ENCODE measurements around the gene NOC3L.
"Not testable (repeated sequence)": the region's sequence is repeated elsewhere in the genome, so short reads cannot be mapped to it uniquely, and the experiment has no call there.

The NOC3L gene, protein sequence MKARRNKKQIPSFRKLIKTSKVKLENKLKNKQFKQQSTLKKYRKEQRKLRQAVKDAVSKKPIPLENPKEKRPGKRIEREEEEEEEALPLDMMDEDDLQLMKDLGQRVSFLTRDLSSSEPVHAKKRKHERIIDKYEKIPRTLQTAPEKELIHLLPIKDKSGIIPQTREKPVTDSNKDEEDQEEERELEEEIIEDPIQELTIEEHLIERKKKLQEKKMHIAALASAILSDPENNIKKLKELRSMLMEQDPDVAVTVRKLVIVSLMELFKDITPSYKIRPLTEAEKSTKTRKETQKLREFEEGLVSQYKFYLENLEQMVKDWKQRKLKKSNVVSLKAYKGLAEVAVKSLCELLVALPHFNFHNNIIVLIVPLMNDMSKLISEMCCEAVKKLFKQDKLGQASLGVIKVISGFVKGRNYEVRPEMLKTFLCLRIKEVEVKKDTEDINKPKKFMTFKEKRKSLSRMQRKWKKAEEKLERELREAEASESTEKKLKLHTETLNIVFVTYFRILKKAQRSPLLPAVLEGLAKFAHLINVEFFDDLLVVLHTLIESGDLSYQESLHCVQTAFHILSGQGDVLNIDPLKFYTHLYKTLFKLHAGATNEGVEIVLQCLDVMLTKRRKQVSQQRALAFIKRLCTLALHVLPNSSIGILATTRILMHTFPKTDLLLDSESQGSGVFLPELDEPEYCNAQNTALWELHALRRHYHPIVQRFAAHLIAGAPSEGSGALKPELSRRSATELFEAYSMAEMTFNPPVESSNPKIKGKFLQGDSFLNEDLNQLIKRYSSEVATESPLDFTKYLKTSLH

DNA sequence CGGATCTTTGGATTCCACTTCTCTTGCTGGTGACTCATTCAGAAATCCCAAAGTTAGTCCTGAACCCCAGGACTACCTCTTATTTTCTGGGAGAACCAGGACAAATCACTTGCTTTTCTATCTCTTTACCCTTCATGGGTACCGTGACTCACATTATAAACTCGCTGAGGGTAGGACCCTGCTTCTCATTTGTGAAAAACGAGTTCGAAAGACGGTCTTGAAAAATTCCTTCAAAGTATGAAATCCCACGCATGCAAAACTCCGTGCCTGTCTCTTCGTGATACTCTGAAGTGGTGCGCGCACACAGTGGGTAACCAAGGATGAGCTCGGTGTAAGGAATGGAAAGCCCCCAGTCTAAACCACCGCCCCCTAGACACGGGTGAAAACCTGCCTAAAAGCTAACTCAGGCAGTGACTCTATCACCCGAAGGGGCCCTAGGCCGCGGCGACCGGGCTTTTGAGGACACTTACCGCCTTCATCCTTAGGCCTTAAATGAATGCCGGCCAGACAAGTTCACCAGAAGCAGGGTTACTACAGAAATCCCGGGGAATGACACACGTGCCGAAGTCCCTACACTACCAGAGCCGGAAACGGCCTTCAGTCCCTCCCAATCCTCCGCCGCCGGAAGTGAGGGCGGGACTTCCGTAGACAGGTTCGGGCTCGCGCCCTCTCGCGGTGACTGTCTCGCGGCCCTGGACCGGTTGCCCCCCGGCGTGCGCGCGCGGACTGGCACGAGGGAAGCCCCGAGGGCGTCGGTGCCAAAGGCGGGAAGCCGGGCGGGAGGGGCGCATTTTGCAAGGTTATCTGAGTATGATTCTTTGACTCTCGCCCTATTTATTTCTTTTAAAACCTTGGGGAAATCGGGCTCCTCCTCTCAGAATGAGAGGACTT is at the start of gene NOC3L:
TSS of gene NOC3L (minus strand) at position 580 of the 891 bp plus-strand sequence. CDS start at position 479, 101 bp downstream.
- DNase-seq (ENCODE audit: low read depth in 2 of 3, low spot score in 2 of 3): peak; percentile 82 to 92 (median 88)

- DNase-seq (ENCODE audit: low read depth in 2 of 3, low spot score in 2 of 3): no peak
Observed at GRCh38 chr10:94412449-94412848, 49.7 kb upstream of the NOC3L start.

DNA sequence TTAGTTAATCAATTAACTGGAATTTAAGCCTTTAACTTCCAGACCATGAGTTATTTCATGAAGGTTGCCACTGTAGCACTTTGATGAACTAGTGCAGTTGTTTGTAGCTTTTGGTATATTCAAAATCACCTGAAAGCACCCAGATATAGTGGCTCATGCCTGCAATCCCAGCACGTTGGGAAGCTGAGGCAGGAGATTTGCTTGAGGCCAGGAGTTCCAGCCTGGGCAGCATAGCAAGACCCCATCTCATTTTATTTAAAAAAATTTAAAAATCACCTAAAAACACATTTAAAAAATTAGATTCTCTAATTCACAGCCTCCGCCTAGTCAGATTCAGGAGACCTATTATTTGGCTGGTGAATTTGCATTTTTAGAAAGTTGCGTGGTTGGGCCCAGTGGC is 48.6 kb upstream of the NOC3L start:
- DNase-seq (ENCODE audit: low read depth in 2 of 3, low spot score in 2 of 3): no peak

GRCh38 chr10:94409021-94409657 is 46.4 kb upstream of the NOC3L start:
- DNase-seq (ENCODE audit: low read depth in 2 of 3, low spot score in 2 of 3): no peak

DNA sequence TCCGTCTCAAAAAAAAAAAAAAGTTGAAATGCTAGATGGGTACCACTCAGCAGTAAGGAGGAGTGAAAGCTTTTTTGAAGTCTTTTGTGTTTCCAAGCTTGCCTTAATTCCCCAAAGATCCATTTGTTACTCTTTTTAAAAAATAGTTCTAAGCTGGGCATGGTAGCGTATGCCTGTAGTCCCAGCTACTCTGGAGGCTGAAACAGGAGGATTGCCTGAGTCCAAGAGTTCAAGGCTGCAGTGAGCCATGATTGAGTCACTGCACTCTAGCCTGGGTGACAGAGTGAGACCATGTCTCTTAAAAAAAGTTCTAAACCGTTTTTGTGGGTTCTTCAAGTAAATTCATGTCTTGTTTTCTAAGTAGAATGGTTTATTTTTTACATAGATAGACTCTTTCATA is 44.9 kb upstream of the NOC3L start:
- DNase-seq (ENCODE audit: low read depth in 2 of 3, low spot score in 2 of 3): no peak

GRCh38 chr10:94405406-94405805 is 42.7 kb upstream of the NOC3L start:
- no peak for DNase-seq (ENCODE audit: low read depth in 2 of 3, low spot score in 2 of 3)

DNA sequence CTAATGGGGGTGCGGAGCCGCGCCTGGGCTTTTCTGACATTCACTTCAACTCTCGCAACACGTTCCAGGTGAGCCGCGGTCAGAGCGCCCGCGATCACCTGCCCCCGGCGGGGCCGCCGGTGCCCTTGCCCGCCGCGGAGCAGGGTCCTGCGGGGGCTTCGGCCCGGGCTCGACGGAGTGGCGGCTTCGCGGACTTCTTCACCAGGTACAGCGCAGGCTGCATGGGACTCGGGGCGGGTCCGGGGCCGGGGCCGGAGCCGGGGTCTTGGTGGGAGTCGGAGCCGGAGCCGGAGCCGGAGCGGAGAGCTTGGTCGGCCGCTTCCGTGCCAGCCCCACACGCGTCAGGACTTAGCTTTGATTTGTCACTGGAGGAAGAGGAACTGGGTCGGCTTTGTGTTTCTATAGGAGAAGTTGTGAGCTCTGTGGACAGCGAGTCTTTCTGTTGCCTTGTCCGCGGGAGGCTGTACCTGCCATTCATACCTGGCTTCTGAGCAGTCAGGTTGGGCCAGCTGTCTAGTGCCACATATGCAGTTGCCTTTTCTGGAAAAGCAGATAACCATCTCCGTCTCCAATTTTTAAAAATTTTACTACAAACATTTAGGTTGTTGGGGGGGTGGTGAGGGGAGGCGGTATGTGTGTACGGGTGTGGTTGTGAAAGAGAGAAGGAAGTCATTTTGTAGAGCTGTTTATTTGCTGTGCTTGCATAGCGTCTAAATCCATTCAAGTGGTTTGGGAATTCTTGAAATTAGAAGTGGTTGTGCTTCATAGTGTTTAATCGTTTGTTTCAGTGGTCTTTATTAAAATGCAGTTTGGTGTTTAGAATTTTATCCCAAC is 40.9 kb upstream of the NOC3L start:
- DNase-seq (ENCODE audit: low read depth in 2 of 3, low spot score in 2 of 3): no peak

- no peak for DNase-seq (ENCODE audit: low read depth in 2 of 3, low spot score in 2 of 3)
Observed at GRCh38 chr10:94402843-94403379, 40.2 kb upstream of the NOC3L start.

DNA sequence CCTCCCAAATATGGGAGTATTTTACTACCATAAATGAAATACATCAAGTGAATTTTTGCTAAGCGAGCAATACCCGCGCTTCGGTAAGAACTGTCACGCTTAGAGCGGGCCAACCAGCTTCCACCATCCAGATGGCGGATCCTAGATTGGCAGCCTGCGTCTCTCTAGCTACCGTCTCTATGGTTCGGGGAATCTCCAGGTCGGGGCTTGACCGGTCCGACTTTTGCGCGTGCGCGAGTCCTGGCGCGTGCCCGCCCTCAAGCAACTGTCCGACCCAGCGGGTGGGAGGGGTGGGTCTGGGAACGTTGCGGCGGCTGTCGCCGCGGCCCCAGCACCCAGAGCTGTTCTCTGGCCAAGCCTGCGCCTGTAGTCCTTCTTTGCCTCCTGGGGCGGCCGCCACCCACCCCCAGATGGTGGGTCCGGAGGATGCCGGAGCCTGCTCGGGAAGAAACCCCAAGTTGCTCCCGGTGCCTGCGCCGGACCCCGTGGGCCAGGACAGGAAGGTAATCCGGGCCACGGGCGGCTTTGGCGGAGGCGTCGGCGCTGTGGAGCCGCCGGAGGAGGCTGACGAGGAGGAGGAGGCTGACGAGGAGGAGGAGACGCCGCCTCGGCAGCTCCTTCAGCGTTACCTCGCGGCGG is 39.6 kb upstream of the NOC3L start, which contains the start of gene TBC1D12:
TSS of gene TBC1D12 (plus strand) at position 338 of the 639 bp plus-strand sequence. CDS start at position 411, 73 bp downstream.
- DNase-seq (ENCODE audit: low read depth in 2 of 3, low spot score in 2 of 3): peak; percentile 14 to 18 (median 16)

- DNase-seq (ENCODE audit: low read depth in 2 of 3, low spot score in 2 of 3): no peak
Observed at GRCh38 chr10:94398762-94399161, 36.0 kb upstream of the NOC3L start.

DNA sequence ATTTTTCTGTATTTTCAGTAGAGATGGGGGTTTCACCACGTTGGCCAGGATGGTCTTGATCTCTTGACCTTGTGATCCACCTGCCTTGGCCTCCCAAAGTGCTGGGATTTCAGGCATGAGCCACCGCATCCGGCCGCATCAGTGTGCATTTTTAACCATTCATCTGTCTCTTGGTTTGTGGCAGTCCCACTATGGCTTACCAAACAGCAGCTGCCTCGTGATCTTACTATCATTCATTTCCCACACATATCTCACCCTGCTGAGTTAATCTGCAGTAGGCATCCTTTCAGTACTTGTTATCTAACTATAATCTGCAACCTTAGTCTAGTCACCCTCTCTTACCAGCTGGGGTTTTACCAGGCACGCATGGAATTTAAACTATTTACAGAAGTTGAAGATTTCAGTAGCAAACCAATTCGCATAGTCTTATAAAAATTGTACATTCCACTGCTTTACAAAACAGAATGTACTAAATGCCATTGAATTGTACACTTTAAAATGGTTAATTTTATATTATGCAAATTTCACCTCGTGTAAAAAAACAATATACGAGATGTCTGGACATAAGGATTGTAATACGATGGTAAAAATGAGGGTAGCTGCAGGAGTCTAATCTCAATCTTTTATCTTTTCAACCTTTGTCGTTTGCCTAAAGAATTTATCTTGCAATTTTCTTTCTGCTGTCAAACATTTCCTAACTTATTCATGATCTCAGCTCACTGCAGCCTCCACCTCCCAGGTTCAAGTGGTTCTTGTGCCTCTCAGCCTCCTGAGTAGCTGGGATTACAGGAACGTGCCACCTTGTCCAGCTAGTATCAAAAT is 35.0 kb upstream of the NOC3L start:
- DNase-seq (ENCODE audit: low read depth in 2 of 3, low spot score in 2 of 3): no peak

GRCh38 chr10:94392117-94392516 is 29.4 kb upstream of the NOC3L start:
- not testable (repeated sequence) for DNase-seq (ENCODE audit: low read depth in 2 of 3, low spot score in 2 of 3)

DNA sequence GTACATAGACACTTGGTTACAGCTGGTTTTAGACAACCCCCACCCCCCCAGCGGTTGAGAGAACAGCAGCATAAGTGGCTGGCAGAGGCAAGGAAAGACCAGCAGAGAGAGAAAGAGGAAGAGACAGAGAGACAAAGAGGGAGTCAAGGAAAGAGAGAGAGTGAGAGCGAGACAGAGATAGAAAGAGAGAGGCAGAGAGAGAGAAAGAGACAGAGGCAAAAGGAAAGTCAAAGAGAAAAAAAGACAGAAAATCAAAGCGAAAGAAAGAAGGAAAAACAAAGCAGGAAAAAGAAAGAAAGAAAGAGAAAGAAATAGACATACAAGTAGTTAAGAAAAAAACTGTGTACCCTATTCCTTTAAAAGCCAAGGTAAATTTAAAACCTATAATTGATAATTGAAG is 23.0 kb upstream of the NOC3L start:
- not testable (repeated sequence) for DNase-seq (ENCODE audit: low read depth in 2 of 3, low spot score in 2 of 3)

DNA sequence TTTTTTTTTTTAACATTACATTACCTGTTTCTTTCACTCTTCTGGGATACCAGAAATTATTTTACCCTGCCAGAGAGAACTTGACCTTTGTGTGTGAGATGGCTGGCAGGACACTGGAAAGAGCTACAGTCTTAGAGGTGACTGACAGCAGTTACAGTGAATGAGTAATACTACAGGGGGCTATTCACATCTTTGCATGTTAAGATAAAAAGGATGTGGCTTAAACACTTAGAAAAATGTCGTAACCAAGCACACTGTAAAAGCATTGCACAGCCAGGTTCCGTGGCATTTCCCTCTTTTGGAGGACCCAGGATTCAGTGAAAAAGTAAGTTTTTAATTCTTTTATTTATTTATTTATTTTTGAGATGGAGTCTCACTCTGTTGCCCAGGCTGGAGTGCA is 20.8 kb upstream of the NOC3L start:
- DNase-seq (ENCODE audit: low read depth in 2 of 3, low spot score in 2 of 3): no peak

DNA sequence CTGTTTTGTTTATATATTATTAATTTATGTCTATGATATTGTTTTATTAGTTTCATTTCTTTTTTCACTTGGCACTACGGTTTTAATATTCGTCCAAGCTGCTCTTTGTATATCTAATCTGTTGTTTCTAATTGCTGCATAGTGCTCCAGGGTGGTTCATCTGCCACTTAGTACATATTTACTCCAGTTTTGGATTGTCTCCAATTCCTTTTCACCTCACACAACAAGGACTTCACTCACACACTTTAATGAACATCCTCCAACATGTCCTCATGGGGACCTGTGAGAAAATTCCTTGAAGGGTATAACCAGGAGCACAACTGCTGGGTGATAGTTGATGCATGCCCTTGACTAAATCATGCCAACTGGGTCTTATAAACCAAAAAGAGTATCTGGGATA is 14.1 kb upstream of the NOC3L start:
- DNase-seq (ENCODE audit: low read depth in 2 of 3, low spot score in 2 of 3): no peak

DNA sequence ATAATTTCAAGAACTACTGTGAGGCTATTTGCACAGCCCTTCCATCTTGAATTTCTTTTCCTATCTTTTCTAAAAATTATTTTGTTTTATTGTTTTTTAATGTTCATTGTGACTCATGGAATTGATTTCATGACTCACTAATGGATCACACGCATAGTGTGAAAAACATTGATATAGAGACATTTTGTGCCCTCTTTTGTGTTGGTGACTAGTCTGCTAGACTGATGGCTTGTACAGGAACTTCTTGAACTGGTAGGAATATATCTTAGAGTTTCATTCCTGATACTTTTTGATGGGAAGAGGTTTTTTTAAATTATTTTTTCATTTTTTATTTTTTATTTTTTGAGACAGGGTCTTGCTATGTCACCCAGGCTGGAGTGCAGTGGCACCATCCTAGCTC is 12.6 kb upstream of the NOC3L start:
- no peak for DNase-seq (ENCODE audit: low read depth in 2 of 3, low spot score in 2 of 3)

DNA sequence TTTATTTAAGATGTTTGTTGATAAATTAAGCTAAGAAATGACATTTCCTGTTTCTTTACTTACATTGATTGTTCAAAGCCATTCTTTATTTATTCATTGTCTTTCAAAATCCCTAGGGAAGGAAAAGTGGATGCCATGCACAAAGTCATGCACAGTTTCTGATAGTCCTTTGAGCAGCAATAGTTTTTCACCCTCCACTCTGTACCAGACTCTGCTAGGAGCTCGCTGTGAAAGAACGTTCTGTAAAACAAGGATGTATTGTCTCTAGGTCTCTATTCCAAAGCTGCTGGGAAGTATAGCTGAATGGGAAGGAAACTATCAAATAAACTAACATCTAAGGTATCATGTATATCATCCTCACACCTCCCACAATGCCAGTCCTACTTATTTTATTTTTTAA is 7.8 kb upstream of the NOC3L start:
- no peak for DNase-seq (ENCODE audit: low read depth in 2 of 3, low spot score in 2 of 3)

DNA sequence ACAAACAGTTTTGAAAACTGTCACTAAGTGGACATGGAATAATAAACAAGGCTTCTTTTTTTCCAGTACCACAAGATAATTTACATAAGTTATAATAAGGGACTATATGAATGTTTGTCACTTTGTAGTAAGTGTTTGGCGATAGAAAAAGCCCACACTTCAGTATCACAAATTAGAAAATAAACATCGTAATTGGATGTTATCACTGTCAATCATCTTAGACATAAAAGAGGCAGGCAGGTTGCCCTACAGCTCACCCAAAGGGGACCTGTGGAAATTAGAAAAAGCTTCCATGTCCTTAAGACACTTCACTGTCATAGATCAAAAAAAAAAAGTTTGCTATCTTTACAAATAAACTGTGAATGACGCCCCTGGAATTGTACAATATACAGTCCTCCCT is 3.6 kb upstream of the NOC3L start:
- DNase-seq (ENCODE audit: low read depth in 2 of 3, low spot score in 2 of 3): no peak

Data from activated CD8-positive, alpha-beta memory T cell treated with anti-CD3 and anti-CD28 coated beads for 48 hours (primary cell).